ENCODE data around the gene NAA10.

- no peak for TF ChIP-seq CTCF (IDR thresholded peaks at IDR 0.05)
- no peak for TF ChIP-seq POLR2A (IDR thresholded peaks at IDR 0.05)
- no peak for TF ChIP-seq POLR2AphosphoS5 (IDR thresholded peaks at IDR 0.05)
- TF ChIP-seq EP300 (IDR thresholded peaks at IDR 0.05; ENCODE audit: low read depth): no peak
These were observed 21.4 kb upstream of the NAA10 start for GRCh38 chrX:153956044-153956907.
